ENCODE measurements around the gene FOXD4L6. TPM values are rescaled to one million over a fixed set of nuclear protein-coding genes. Genes with fewer than 3 reads are reported as not detected.
"Not testable (repeated sequence)": the region's sequence is repeated elsewhere in the genome, so short reads cannot be mapped to it uniquely, and the experiment has no call there.

The FOXD4L6 gene
- total and polyA plus RNA-seq, 2 donors (not counting 3 experiments of a cell fraction or from before 2014, with no cell fraction given): 0.35 TPM; not detected in 1

GRCh38 chr9:41086685-41087084 is 41.8 kb downstream of the FOXD4L6 start:
- intact Hi-C loops (cut with micrococcal nuclease): not testable (repeated sequence)

GRCh38 chr9:41086215-41086614 is 42.3 kb downstream of the FOXD4L6 start:
- intact Hi-C loops (cut with micrococcal nuclease); H3K4me2 ChIP-seq (ENCODE audit: insufficient read depth, low read length); H3K9me3 ChIP-seq (replicated peaks; ENCODE audit: control insufficient read depth, insufficient read depth, low read length); FAIRE-seq; H3K4me1 ChIP-seq (ENCODE audit: control insufficient read depth, extremely low read depth, insufficient read depth, low read length); H3K9ac ChIP-seq (replicated peaks; ENCODE audit: extremely low read depth, insufficient read depth, low read length); dilution Hi-C loops (cut with MboI; ENCODE audit: extremely low pct_ligation_motif_present, low sequenced_read_pairs); H3K36me3 ChIP-seq (ENCODE audit: control insufficient read depth in 2 of 2, extremely low read depth in 1 of 2, insufficient read depth in 2 of 2, low read length in 2 of 2); H3K27ac ChIP-seq (ENCODE audit: insufficient read depth, low read depth, low read length); H3K9me1 ChIP-seq (replicated peaks; ENCODE audit: control insufficient read depth, extremely low read depth, insufficient read depth, low read length); BruUV-seq (replicated peaks); CTCF ChIA-PET; DNase-seq (ENCODE audit: low read depth, low spot score); H3K79me2 ChIP-seq (ENCODE audit: control insufficient read depth, insufficient read depth, low read length); H2AFZ ChIP-seq (ENCODE audit: low read depth, low read length); H3K27me3 ChIP-seq (ENCODE audit: control insufficient read depth in 2 of 2, insufficient read depth in 2 of 2, low read length in 2 of 2); H3K4me3 ChIP-seq (replicated peaks in 1 of 3; ENCODE audit: insufficient read depth in 1 of 3, low read depth in 1 of 3, low read length in 3 of 3); H4K20me1 ChIP-seq (replicated peaks; ENCODE audit: control insufficient read depth, extremely low read depth, insufficient read depth, low read length); POLR2A ChIA-PET: not testable (repeated sequence)

More at GRCh38 chr9:41086685-41087084, 41.8 kb downstream of the FOXD4L6 start:
- DNase-seq (ENCODE audit: low read depth, low spot score); H3K9me1 ChIP-seq (replicated peaks; ENCODE audit: control insufficient read depth, extremely low read depth, insufficient read depth, low read length); FAIRE-seq; dilution Hi-C loops (cut with MboI; ENCODE audit: extremely low pct_ligation_motif_present, low sequenced_read_pairs); H3K4me2 ChIP-seq (ENCODE audit: insufficient read depth, low read length); CTCF ChIA-PET; H4K20me1 ChIP-seq (replicated peaks; ENCODE audit: control insufficient read depth, extremely low read depth, insufficient read depth, low read length); H2AFZ ChIP-seq (ENCODE audit: low read depth, low read length); H3K27ac ChIP-seq (ENCODE audit: insufficient read depth, low read depth, low read length); BruUV-seq (replicated peaks); H3K9ac ChIP-seq (replicated peaks; ENCODE audit: extremely low read depth, insufficient read depth, low read length); H3K4me1 ChIP-seq (ENCODE audit: control insufficient read depth, extremely low read depth, insufficient read depth, low read length); H3K9me3 ChIP-seq (replicated peaks; ENCODE audit: control insufficient read depth, insufficient read depth, low read length); H3K36me3 ChIP-seq (ENCODE audit: control insufficient read depth in 2 of 2, extremely low read depth in 1 of 2, insufficient read depth in 2 of 2, low read length in 2 of 2); H3K79me2 ChIP-seq (ENCODE audit: control insufficient read depth, insufficient read depth, low read length); H3K27me3 ChIP-seq (ENCODE audit: control insufficient read depth in 2 of 2, insufficient read depth in 2 of 2, low read length in 2 of 2); H3K4me3 ChIP-seq (replicated peaks in 1 of 3; ENCODE audit: insufficient read depth in 1 of 3, low read depth in 1 of 3, low read length in 3 of 3); POLR2A ChIA-PET: not testable (repeated sequence)

GRCh38 chr9:41082358-41082757 is 46.1 kb downstream of the FOXD4L6 start:
- H3K79me2 ChIP-seq (ENCODE audit: control insufficient read depth, insufficient read depth, low read length); H3K27ac ChIP-seq (ENCODE audit: insufficient read depth, low read depth, low read length); BruUV-seq (replicated peaks); H3K9me1 ChIP-seq (replicated peaks; ENCODE audit: control insufficient read depth, extremely low read depth, insufficient read depth, low read length); H3K27me3 ChIP-seq (ENCODE audit: control insufficient read depth in 2 of 2, insufficient read depth in 2 of 2, low read length in 2 of 2); H3K36me3 ChIP-seq (ENCODE audit: control insufficient read depth in 2 of 2, extremely low read depth in 1 of 2, insufficient read depth in 2 of 2, low read length in 2 of 2); H3K4me1 ChIP-seq (ENCODE audit: control insufficient read depth, extremely low read depth, insufficient read depth, low read length); CTCF ChIA-PET; H3K9ac ChIP-seq (replicated peaks; ENCODE audit: extremely low read depth, insufficient read depth, low read length); FAIRE-seq; H3K9me3 ChIP-seq (replicated peaks; ENCODE audit: control insufficient read depth, insufficient read depth, low read length); DNase-seq (ENCODE audit: low read depth, low spot score); H2AFZ ChIP-seq (ENCODE audit: low read depth, low read length); intact Hi-C loops (cut with micrococcal nuclease); POLR2A ChIA-PET; H4K20me1 ChIP-seq (replicated peaks; ENCODE audit: control insufficient read depth, extremely low read depth, insufficient read depth, low read length); dilution Hi-C loops (cut with MboI; ENCODE audit: extremely low pct_ligation_motif_present, low sequenced_read_pairs); H3K4me3 ChIP-seq (replicated peaks in 1 of 3; ENCODE audit: insufficient read depth in 1 of 3, low read depth in 1 of 3, low read length in 3 of 3); H3K4me2 ChIP-seq (ENCODE audit: insufficient read depth, low read length): not testable (repeated sequence)

GRCh38 chr9:41079464-41079863 is 49.0 kb downstream of the FOXD4L6 start:
- H3K4me2 ChIP-seq (ENCODE audit: insufficient read depth, low read length); POLR2A ChIA-PET; H3K4me3 ChIP-seq (replicated peaks in 1 of 3; ENCODE audit: insufficient read depth in 1 of 3, low read depth in 1 of 3, low read length in 3 of 3); DNase-seq (ENCODE audit: low read depth, low spot score); H3K79me2 ChIP-seq (ENCODE audit: control insufficient read depth, insufficient read depth, low read length); H3K9me3 ChIP-seq (replicated peaks; ENCODE audit: control insufficient read depth, insufficient read depth, low read length); H3K9me1 ChIP-seq (replicated peaks; ENCODE audit: control insufficient read depth, extremely low read depth, insufficient read depth, low read length); CTCF ChIA-PET; H3K4me1 ChIP-seq (ENCODE audit: control insufficient read depth, extremely low read depth, insufficient read depth, low read length); H3K27me3 ChIP-seq (ENCODE audit: control insufficient read depth in 2 of 2, insufficient read depth in 2 of 2, low read length in 2 of 2); H3K27ac ChIP-seq (ENCODE audit: insufficient read depth, low read depth, low read length); dilution Hi-C loops (cut with MboI; ENCODE audit: extremely low pct_ligation_motif_present, low sequenced_read_pairs); H3K9ac ChIP-seq (replicated peaks; ENCODE audit: extremely low read depth, insufficient read depth, low read length); H4K20me1 ChIP-seq (replicated peaks; ENCODE audit: control insufficient read depth, extremely low read depth, insufficient read depth, low read length); H2AFZ ChIP-seq (ENCODE audit: low read depth, low read length); intact Hi-C loops (cut with micrococcal nuclease); BruUV-seq (replicated peaks); FAIRE-seq; H3K36me3 ChIP-seq (ENCODE audit: control insufficient read depth in 2 of 2, extremely low read depth in 1 of 2, insufficient read depth in 2 of 2, low read length in 2 of 2): not testable (repeated sequence)
